WTC11 (cell line): ENCODE data around the gene CAPN13.

Experiments
- NR2C2 ChIP-seq: sonication (generic); formaldehyde crosslinking; IDR thresholded peaks from 2 replicates; pipeline ENCODE4 v1.8.0; 2022; ENCODE audit warnings: mild to moderate bottlenecking, missing genetic modification reagents
- TF ChIP-seq, protein P1 (sequence below): fragments of 200-600 bp; IDR thresholded peaks from 2 replicates; pipeline ENCODE4 v1.8.0; 2022; ENCODE audit warnings: antibody characterized with exemption
- TF ChIP-seq, protein P2 (sequence below): sonication (generic); formaldehyde crosslinking; IDR thresholded peaks from 2 replicates; pipeline ENCODE4 v1.8.1; 2022; ENCODE audit warnings: mild to moderate bottlenecking, missing genetic modification reagents, moderate library complexity, borderline replicate concordance

DNA sequence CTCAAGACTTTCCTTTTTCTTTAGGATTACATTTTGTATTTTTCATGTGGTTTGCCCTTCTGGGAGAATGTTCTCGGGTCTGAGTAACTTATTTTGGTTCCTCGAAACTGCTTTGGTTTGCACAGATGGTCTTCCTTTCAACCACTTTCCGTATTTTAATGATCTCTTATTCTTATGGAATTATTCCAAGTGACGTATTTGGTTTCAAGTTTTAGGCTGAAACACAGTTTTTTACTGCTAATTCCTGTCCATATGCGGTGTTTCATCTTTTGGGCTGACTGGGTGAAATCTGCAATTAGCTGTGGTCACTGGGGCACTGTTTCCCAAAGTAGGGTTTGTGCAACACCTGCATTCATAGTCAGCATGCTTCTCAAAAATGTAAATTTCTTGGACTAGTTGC lies 122.7 kb downstream of the CAPN13 start:
- TF ChIP-seq, protein P1, sequence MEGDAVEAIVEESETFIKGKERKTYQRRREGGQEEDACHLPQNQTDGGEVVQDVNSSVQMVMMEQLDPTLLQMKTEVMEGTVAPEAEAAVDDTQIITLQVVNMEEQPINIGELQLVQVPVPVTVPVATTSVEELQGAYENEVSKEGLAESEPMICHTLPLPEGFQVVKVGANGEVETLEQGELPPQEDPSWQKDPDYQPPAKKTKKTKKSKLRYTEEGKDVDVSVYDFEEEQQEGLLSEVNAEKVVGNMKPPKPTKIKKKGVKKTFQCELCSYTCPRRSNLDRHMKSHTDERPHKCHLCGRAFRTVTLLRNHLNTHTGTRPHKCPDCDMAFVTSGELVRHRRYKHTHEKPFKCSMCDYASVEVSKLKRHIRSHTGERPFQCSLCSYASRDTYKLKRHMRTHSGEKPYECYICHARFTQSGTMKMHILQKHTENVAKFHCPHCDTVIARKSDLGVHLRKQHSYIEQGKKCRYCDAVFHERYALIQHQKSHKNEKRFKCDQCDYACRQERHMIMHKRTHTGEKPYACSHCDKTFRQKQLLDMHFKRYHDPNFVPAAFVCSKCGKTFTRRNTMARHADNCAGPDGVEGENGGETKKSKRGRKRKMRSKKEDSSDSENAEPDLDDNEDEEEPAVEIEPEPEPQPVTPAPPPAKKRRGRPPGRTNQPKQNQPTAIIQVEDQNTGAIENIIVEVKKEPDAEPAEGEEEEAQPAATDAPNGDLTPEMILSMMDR: no peak
- TF ChIP-seq, protein P2, sequence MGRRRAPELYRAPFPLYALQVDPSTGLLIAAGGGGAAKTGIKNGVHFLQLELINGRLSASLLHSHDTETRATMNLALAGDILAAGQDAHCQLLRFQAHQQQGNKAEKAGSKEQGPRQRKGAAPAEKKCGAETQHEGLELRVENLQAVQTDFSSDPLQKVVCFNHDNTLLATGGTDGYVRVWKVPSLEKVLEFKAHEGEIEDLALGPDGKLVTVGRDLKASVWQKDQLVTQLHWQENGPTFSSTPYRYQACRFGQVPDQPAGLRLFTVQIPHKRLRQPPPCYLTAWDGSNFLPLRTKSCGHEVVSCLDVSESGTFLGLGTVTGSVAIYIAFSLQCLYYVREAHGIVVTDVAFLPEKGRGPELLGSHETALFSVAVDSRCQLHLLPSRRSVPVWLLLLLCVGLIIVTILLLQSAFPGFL (CRISPR knock-in tag): no peak
- no peak for TF ChIP-seq NR2C2 (CRISPR knock-in tag)
